Breast epithelium (tissue), 3 donors: Measurements from ENCODE around the gene ARHGAP26.

Experiments used
- POLR2A ChIP-seq: fragments of 450-650 bp; IDR thresholded peaks from one replicate; pipeline ENCODE4 v1.6.1; 2016; ENCODE audit warnings: antibody characterized with exemption, mild to moderate bottlenecking, moderate library complexity
- POLR2AphosphoS5 ChIP-seq, 3 donors: sonication (generic); formaldehyde crosslinking; IDR thresholded peaks; one replicate each; pipeline ENCODE4 v1.6.1; 2017; ENCODE audit warnings: antibody characterized with exemption in 3 of 3
- TF ChIP-seq, protein P1 (sequence below), 3 donors: fragments of 450-650 bp; IDR thresholded peaks; one replicate each; pipeline ENCODE4 v1.5.1; 2016 to 2017; ENCODE audit warnings: antibody characterized with exemption in 3 of 3, mild to moderate bottlenecking in 3 of 3, moderate library complexity in 3 of 3

- TF ChIP-seq, protein P1, sequence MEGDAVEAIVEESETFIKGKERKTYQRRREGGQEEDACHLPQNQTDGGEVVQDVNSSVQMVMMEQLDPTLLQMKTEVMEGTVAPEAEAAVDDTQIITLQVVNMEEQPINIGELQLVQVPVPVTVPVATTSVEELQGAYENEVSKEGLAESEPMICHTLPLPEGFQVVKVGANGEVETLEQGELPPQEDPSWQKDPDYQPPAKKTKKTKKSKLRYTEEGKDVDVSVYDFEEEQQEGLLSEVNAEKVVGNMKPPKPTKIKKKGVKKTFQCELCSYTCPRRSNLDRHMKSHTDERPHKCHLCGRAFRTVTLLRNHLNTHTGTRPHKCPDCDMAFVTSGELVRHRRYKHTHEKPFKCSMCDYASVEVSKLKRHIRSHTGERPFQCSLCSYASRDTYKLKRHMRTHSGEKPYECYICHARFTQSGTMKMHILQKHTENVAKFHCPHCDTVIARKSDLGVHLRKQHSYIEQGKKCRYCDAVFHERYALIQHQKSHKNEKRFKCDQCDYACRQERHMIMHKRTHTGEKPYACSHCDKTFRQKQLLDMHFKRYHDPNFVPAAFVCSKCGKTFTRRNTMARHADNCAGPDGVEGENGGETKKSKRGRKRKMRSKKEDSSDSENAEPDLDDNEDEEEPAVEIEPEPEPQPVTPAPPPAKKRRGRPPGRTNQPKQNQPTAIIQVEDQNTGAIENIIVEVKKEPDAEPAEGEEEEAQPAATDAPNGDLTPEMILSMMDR (IDR thresholded peaks at IDR 0.05), result no peak
- TF ChIP-seq POLR2AphosphoS5 (IDR thresholded peaks at IDR 0.05) (no peak), POLR2A (no peak)
These were observed 411.0 kb downstream of the ARHGAP26 start for GRCh38 chr5:143181173-143181572.
